ENCODE measurements around the gene SPARC. TPM values are rescaled to one million over a fixed set of nuclear protein-coding genes. Genes with fewer than 3 reads are reported as not detected.

SPARC gene
- total and polyA plus RNA-seq, 2 experiments from 2014 or later = 4,089 to 16,729 TPM

DNA sequence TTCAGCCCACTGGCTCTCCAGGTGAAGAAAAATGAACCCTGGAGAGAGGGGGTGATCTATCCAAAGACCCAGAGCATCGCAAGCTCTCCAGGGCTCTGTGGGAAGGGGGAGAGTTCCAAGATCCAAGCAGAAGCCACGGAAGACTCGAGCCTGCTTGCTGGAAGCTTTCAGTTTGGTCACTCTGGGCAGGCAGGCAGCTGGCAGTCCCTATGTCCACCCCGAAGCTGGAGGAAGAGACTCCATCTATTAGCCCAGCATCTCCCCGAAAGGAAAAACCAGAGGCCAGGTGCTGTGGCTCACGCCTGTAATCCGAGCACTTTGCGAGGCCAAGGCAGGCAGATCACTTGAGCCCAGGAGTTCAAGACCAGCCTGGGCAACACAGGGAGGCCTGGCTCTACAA lies 10.7 kb upstream of the SPARC start:
- Histone ChIP-seq H4K20me1 (ENCODE audit: insufficient read depth, poor library complexity, severe bottlenecking) (no peaks in the 10 kb centered on the region), H3K4me2 (peak overlapping the region; percentile 58), H3K27me3 (no peaks in the 10 kb centered on the region), H3K4me3 (no peak overlapping the region), H3K79me2 (no peaks in the 10 kb centered on the region), H3K4me1 (ENCODE audit: insufficient read depth) (peaks cover 46% of the 10 kb centered on the region), H3K36me3 (replicated peaks; ENCODE audit: insufficient read depth, low read depth) (no peaks in the 10 kb centered on the region), H3K27ac (peak overlapping the region; percentile 99), H2AFZ (no peak overlapping the region), H3K9me2 (replicated peaks; ENCODE audit: insufficient read depth) (no peaks in the 10 kb centered on the region), H3K9me3 (ENCODE audit: low read depth) (no peaks in the 10 kb centered on the region)
- 78% methylated on average over 8 of the region's 8 CpGs for WGBS (ENCODE audit: low lambda C conversion rate, missing lambda C conversion rate)
- TF ChIP-seq EZH2phosphoT487 (IDR thresholded peaks at IDR 0.05; ENCODE audit: low read depth, severe bottlenecking, unreplicated experiment) (no peak), EZH2 (IDR thresholded peaks at IDR 0.05; ENCODE audit: borderline replicate concordance) (no peak)
- TF ChIP-seq, protein P1, sequence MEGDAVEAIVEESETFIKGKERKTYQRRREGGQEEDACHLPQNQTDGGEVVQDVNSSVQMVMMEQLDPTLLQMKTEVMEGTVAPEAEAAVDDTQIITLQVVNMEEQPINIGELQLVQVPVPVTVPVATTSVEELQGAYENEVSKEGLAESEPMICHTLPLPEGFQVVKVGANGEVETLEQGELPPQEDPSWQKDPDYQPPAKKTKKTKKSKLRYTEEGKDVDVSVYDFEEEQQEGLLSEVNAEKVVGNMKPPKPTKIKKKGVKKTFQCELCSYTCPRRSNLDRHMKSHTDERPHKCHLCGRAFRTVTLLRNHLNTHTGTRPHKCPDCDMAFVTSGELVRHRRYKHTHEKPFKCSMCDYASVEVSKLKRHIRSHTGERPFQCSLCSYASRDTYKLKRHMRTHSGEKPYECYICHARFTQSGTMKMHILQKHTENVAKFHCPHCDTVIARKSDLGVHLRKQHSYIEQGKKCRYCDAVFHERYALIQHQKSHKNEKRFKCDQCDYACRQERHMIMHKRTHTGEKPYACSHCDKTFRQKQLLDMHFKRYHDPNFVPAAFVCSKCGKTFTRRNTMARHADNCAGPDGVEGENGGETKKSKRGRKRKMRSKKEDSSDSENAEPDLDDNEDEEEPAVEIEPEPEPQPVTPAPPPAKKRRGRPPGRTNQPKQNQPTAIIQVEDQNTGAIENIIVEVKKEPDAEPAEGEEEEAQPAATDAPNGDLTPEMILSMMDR (IDR thresholded peaks at IDR 0.05; ENCODE audit: poor library complexity) = no peak
- DNase-seq (ENCODE audit: low spot score) = no peak

DNA sequence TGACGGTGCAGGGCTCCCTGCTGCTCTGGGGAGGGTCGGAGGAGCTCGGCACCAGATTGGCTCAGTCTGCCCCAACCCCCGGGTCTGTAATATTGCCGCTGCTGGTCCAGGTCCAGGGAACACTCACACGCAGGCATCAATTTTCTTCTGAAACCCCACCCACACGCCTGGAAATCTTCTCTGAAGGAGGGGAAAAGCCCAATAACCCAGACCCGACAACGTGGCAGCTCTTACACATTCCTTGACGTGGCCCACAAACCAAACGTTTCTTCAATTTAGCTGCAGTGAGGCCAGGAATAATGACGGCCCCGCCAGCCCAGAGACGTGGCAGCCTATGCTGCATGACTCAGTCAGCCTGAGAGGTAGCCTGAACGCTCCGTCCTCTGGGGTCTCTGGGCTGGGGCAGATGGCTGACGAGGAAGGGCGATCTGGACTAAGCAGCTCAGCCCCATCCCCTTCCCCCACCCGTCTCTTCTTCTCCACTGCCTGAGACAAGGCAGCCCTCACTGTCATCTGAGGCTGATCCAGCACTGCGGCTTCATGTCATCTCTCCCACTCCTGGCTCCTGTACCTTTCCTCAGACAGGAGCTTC lies 9.9 kb upstream of the SPARC start:
- Histone ChIP-seq H3K27me3 (no peaks in the 10 kb centered on the region), H2AFZ (no peak overlapping the region), H3K27ac (peak overlapping the region; percentile 99), H3K4me3 (no peak overlapping the region), H3K9me3 (ENCODE audit: low read depth) (no peaks in the 10 kb centered on the region), H3K4me2 (peak overlapping the region; percentile 65), H3K4me1 (ENCODE audit: insufficient read depth) (peaks cover 46% of the 10 kb centered on the region), H3K9me2 (replicated peaks; ENCODE audit: insufficient read depth) (no peaks in the 10 kb centered on the region), H3K36me3 (replicated peaks; ENCODE audit: insufficient read depth, low read depth) (no peaks in the 10 kb centered on the region), H3K79me2 (no peaks in the 10 kb centered on the region), H4K20me1 (ENCODE audit: insufficient read depth, poor library complexity, severe bottlenecking) (no peaks in the 10 kb centered on the region)
- 21% methylated on average over 19 of the region's 20 CpGs for WGBS (ENCODE audit: low lambda C conversion rate, missing lambda C conversion rate)
- peak; percentile 92 for DNase-seq (ENCODE audit: low spot score)
- TF ChIP-seq EZH2phosphoT487 (IDR thresholded peaks at IDR 0.05; ENCODE audit: low read depth, severe bottlenecking, unreplicated experiment) (no peak), EZH2 (IDR thresholded peaks at IDR 0.05; ENCODE audit: borderline replicate concordance) (no peak)
- TF ChIP-seq, protein P1 (IDR thresholded peaks at IDR 0.05; ENCODE audit: poor library complexity) = no peak

DNA sequence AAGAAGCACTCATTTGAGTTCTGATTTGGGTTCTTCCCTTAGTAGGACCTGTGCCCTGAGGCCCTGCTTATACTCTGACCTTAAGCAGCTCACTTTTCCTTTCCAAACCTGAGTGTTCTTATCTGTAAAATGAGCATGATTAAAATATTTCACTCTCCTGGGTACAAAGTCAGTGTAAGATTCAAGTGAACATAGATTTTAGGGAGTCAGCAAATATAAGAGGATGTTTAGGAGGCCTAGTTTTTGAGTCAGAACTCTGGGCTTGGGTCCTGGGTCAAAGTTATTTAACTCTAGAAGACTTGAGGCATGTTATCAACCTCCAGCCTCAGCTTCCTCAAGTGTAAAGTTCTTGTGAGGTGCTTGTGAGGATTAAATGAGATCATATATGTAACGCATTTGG lies 8.7 kb upstream of the SPARC start:
- Histone ChIP-seq H3K36me3 (replicated peaks; ENCODE audit: insufficient read depth, low read depth) (no peaks in the 10 kb centered on the region), H3K4me1 (ENCODE audit: insufficient read depth) (peaks cover 43% of the 10 kb centered on the region), H3K27me3 (no peaks in the 10 kb centered on the region), H3K9me2 (replicated peaks; ENCODE audit: insufficient read depth) (no peaks in the 10 kb centered on the region), H2AFZ (no peak overlapping the region), H3K4me2 (peak overlapping the region; percentile 65), H3K4me3 (no peak overlapping the region), H3K9me3 (ENCODE audit: low read depth) (no peaks in the 10 kb centered on the region), H3K27ac (peak overlapping the region; percentile 99), H3K79me2 (no peaks in the 10 kb centered on the region), H4K20me1 (ENCODE audit: insufficient read depth, poor library complexity, severe bottlenecking) (no peaks in the 10 kb centered on the region)
- TF ChIP-seq, protein P1 (IDR thresholded peaks at IDR 0.05; ENCODE audit: poor library complexity) = no peak
- TF ChIP-seq EZH2phosphoT487 (IDR thresholded peaks at IDR 0.05; ENCODE audit: low read depth, severe bottlenecking, unreplicated experiment) (no peak), EZH2 (IDR thresholded peaks at IDR 0.05; ENCODE audit: borderline replicate concordance) (no peak)
- DNase-seq (ENCODE audit: low spot score) = no peak
- 60% methylated on average over 1 of the region's 1 CpG for WGBS (ENCODE audit: low lambda C conversion rate, missing lambda C conversion rate)

Measured in hepatocyte (in vitro differentiated cells).